ENCODE results near the gene ATP5F1C. TPM values are rescaled to one million over a fixed set of nuclear protein-coding genes. Genes with fewer than 3 reads are reported as not detected.

ATP5F1C gene
- total RNA-seq (2014; rRNA removed; shearing (Covaris generic)) = 332 and 339 TPM in 2 replicates
- 519 and 537 TPM in 2 replicates for polyA plus RNA-seq (2016; fragmentation: Nextera tagmentation; extraction: Ambion mirVana)
- long read RNA-seq, transcript ATP5F1C-201 (9 exons, 1,078 nt) = minor isoform, 5 of 273 reads
- long read RNA-seq, transcript ATP5F1C-202 (10 exons, 1,163 nt) = major isoform, 255 of 273 reads
- long read RNA-seq, partial matches to known transcripts = 5 of 273 reads
- long read RNA-seq, other reads (novel, unspliced or antisense) = 5 of 273 reads

DNA sequence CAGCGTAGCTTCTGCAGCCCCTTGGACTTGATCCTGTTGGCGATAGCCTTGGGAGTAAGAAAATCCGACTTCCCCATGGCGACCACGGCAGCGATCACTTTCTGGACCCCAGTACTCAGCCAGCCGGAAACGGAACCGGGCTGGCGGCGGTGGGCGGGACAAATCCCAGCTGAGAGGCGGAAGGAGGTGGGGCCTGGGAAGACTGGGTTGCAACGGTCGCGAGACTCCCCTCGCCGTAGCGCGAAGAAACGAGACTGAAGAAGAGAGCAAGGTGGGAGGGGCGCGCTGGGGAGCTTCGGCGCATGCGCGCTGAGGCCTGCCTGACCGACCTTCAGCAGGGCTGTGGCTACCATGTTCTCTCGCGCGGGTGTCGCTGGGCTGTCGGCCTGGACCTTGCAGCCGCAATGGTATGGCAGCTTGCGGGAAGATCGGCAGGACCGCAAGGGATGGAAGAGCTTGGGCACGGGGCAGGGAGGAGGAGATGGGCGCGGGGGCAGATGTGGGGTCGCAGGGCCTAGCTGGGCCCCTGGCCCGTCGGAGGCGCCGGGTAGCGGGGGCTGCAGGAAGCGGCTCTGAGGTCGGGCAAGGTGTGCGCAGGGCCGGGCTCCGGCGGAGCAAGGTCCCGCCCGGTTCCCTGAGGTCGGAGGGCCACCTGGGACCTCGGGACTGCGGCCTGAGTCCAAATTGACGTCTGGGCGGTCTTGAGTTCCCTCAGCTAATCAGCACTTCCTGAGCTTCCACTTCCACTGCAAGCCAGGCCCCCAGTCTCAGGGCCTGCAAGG, at the start of gene ATP5F1C, which contains the start of gene KIN:
TSS of gene ATP5F1C (plus strand) at position 321 of the 782 bp plus-strand sequence. CDS start at position 352, 31 bp downstream.
TSS of gene KIN (minus strand) at position 137 of the 782 bp plus-strand sequence. CDS start at position 77, 60 bp downstream.
- Mint-ChIP-seq H3K9me3 (no peaks in the 10 kb centered on the region), H3K4me3 (no peak within 1 kb of the TSS), H3K27ac (peak within 1 kb of the TSS; percentile 90), H3K4me1 (peaks cover 13% of the 10 kb centered on the region; the same call in 2 of the 3 replicates), H3K27me3 (ENCODE audit: insufficient read depth, low read depth, poor library complexity) (peaks cover 5% of the 10 kb centered on the region), H3K36me3 (ENCODE audit: low read depth) (peaks cover 9% of the 10 kb centered on the region; the same call in 2 of the 3 replicates)
- peaks cover 97% of the 10 kb centered on the region for H3K79me2 ChIP-seq (replicated peaks; ENCODE audit: insufficient read depth)
- no peaks in the 10 kb centered on the region for H3K27me3 ChIP-seq (ENCODE audit: insufficient read depth)
- peak within 1 kb of the TSS; percentile 96 for H3K4me3 ChIP-seq
- TF ChIP-seq POLR2AphosphoS5 (IDR thresholded peaks at IDR 0.05; ENCODE audit: low read depth) = peak; percentile 93
- TF ChIP-seq, protein P1, sequence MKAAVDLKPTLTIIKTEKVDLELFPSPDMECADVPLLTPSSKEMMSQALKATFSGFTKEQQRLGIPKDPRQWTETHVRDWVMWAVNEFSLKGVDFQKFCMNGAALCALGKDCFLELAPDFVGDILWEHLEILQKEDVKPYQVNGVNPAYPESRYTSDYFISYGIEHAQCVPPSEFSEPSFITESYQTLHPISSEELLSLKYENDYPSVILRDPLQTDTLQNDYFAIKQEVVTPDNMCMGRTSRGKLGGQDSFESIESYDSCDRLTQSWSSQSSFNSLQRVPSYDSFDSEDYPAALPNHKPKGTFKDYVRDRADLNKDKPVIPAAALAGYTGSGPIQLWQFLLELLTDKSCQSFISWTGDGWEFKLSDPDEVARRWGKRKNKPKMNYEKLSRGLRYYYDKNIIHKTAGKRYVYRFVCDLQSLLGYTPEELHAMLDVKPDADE (IDR thresholded peaks at IDR 0.05) = peak; percentile 36; the same call in 1 of the 2 replicates
- TF ChIP-seq ZNF331 (CRISPR knock-in tag; IDR thresholded peaks at IDR 0.05; ENCODE audit: low read depth) = no peak
- TF ChIP-seq, protein P2, sequence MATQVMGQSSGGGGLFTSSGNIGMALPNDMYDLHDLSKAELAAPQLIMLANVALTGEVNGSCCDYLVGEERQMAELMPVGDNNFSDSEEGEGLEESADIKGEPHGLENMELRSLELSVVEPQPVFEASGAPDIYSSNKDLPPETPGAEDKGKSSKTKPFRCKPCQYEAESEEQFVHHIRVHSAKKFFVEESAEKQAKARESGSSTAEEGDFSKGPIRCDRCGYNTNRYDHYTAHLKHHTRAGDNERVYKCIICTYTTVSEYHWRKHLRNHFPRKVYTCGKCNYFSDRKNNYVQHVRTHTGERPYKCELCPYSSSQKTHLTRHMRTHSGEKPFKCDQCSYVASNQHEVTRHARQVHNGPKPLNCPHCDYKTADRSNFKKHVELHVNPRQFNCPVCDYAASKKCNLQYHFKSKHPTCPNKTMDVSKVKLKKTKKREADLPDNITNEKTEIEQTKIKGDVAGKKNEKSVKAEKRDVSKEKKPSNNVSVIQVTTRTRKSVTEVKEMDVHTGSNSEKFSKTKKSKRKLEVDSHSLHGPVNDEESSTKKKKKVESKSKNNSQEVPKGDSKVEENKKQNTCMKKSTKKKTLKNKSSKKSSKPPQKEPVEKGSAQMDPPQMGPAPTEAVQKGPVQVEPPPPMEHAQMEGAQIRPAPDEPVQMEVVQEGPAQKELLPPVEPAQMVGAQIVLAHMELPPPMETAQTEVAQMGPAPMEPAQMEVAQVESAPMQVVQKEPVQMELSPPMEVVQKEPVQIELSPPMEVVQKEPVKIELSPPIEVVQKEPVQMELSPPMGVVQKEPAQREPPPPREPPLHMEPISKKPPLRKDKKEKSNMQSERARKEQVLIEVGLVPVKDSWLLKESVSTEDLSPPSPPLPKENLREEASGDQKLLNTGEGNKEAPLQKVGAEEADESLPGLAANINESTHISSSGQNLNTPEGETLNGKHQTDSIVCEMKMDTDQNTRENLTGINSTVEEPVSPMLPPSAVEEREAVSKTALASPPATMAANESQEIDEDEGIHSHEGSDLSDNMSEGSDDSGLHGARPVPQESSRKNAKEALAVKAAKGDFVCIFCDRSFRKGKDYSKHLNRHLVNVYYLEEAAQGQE (IDR thresholded peaks at IDR 0.05; ENCODE audit: unreplicated experiment) = no peak
- TF ChIP-seq STAT1 (IDR thresholded peaks at IDR 0.05; ENCODE audit: unreplicated experiment) = no peak
- TF ChIP-seq JUNB (IDR thresholded peaks at IDR 0.05; ENCODE audit: unreplicated experiment) = no peak
- no peak for TF ChIP-seq EZH2 (IDR thresholded peaks at IDR 0.05; ENCODE audit: low read depth, unreplicated experiment)
- TF ChIP-seq, protein P3, sequence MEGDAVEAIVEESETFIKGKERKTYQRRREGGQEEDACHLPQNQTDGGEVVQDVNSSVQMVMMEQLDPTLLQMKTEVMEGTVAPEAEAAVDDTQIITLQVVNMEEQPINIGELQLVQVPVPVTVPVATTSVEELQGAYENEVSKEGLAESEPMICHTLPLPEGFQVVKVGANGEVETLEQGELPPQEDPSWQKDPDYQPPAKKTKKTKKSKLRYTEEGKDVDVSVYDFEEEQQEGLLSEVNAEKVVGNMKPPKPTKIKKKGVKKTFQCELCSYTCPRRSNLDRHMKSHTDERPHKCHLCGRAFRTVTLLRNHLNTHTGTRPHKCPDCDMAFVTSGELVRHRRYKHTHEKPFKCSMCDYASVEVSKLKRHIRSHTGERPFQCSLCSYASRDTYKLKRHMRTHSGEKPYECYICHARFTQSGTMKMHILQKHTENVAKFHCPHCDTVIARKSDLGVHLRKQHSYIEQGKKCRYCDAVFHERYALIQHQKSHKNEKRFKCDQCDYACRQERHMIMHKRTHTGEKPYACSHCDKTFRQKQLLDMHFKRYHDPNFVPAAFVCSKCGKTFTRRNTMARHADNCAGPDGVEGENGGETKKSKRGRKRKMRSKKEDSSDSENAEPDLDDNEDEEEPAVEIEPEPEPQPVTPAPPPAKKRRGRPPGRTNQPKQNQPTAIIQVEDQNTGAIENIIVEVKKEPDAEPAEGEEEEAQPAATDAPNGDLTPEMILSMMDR (conservative IDR thresholded peaks at IDR 0.05; ENCODE audit: low read depth in 2 of 2) = no peak
- ATAC-seq (peak; percentile 94), DNase-seq (ENCODE audit: low spot score) (peak; percentile 97)
- 0 out of 2 replicates have a peak within 1 kb of the TSS, but pooled peaks have one; percentile 21 for H3K27ac ChIP-seq (ENCODE audit: low read depth)
- peaks cover 51% of the 10 kb centered on the region for H4K20me1 ChIP-seq (replicated peaks; ENCODE audit: insufficient read depth)
- H2AFZ ChIP-seq = peak within 1 kb of the TSS; percentile 48; the same call in 1 of the 2 replicates
- H3K36me3 ChIP-seq (ENCODE audit: insufficient read depth) = no peaks in the 10 kb centered on the region; the same call in 1 of the 2 replicates
- H3K4me1 ChIP-seq (ENCODE audit: insufficient read depth) = peaks cover 19% of the 10 kb centered on the region
- no peaks in the 10 kb centered on the region for H3K9me2 ChIP-seq (ENCODE audit: insufficient read depth)
- no peaks in the 10 kb centered on the region for H3F3A ChIP-seq (replicated peaks; ENCODE audit: low read depth)
- peak within 1 kb of the TSS; percentile 93 for H3K4me2 ChIP-seq

Data from GM23338 (cell line).